Gastroesophageal sphincter (tissue), 3 donors: Measurements from ENCODE around the gene ZNF607.

Experiments used
- POLR2A ChIP-seq, 2 donors: fragments of 450-650 bp; IDR thresholded peaks; one replicate each; pipeline ENCODE4 v1.6.1; 2017; ENCODE audit warnings: antibody characterized with exemption in 2 of 2, mild to moderate bottlenecking in 2 of 2, moderate library complexity in 1 of 2
- TF ChIP-seq, protein P1 (sequence below), 4 experiments: fragments of 200-600 bp in 2 of 4; fragments of 450-650 bp in 2 of 4; sonication (generic) in 1 of 4; IDR thresholded peaks; one replicate each; pipeline ENCODE4 v1.5.1; 2017 to 2019; ENCODE audit warnings: antibody characterized with exemption in 4 of 4, mild to moderate bottlenecking in 2 of 4, moderate library complexity in 2 of 4

GRCh38 chr19:37683520-37683919 lies 36.0 kb downstream of the ZNF607 start:
- no peak for TF ChIP-seq POLR2A (IDR thresholded peaks at IDR 0.05)
- TF ChIP-seq, protein P1, sequence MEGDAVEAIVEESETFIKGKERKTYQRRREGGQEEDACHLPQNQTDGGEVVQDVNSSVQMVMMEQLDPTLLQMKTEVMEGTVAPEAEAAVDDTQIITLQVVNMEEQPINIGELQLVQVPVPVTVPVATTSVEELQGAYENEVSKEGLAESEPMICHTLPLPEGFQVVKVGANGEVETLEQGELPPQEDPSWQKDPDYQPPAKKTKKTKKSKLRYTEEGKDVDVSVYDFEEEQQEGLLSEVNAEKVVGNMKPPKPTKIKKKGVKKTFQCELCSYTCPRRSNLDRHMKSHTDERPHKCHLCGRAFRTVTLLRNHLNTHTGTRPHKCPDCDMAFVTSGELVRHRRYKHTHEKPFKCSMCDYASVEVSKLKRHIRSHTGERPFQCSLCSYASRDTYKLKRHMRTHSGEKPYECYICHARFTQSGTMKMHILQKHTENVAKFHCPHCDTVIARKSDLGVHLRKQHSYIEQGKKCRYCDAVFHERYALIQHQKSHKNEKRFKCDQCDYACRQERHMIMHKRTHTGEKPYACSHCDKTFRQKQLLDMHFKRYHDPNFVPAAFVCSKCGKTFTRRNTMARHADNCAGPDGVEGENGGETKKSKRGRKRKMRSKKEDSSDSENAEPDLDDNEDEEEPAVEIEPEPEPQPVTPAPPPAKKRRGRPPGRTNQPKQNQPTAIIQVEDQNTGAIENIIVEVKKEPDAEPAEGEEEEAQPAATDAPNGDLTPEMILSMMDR (IDR thresholded peaks at IDR 0.05), result no peak
